ENCODE results near the gene WDR6.

WDR6 gene, protein sequence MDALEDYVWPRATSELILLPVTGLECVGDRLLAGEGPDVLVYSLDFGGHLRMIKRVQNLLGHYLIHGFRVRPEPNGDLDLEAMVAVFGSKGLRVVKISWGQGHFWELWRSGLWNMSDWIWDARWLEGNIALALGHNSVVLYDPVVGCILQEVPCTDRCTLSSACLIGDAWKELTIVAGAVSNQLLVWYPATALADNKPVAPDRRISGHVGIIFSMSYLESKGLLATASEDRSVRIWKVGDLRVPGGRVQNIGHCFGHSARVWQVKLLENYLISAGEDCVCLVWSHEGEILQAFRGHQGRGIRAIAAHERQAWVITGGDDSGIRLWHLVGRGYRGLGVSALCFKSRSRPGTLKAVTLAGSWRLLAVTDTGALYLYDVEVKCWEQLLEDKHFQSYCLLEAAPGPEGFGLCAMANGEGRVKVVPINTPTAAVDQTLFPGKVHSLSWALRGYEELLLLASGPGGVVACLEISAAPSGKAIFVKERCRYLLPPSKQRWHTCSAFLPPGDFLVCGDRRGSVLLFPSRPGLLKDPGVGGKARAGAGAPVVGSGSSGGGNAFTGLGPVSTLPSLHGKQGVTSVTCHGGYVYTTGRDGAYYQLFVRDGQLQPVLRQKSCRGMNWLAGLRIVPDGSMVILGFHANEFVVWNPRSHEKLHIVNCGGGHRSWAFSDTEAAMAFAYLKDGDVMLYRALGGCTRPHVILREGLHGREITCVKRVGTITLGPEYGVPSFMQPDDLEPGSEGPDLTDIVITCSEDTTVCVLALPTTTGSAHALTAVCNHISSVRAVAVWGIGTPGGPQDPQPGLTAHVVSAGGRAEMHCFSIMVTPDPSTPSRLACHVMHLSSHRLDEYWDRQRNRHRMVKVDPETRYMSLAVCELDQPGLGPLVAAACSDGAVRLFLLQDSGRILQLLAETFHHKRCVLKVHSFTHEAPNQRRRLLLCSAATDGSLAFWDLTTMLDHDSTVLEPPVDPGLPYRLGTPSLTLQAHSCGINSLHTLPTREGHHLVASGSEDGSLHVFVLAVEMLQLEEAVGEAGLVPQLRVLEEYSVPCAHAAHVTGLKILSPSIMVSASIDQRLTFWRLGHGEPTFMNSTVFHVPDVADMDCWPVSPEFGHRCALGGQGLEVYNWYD

DNA sequence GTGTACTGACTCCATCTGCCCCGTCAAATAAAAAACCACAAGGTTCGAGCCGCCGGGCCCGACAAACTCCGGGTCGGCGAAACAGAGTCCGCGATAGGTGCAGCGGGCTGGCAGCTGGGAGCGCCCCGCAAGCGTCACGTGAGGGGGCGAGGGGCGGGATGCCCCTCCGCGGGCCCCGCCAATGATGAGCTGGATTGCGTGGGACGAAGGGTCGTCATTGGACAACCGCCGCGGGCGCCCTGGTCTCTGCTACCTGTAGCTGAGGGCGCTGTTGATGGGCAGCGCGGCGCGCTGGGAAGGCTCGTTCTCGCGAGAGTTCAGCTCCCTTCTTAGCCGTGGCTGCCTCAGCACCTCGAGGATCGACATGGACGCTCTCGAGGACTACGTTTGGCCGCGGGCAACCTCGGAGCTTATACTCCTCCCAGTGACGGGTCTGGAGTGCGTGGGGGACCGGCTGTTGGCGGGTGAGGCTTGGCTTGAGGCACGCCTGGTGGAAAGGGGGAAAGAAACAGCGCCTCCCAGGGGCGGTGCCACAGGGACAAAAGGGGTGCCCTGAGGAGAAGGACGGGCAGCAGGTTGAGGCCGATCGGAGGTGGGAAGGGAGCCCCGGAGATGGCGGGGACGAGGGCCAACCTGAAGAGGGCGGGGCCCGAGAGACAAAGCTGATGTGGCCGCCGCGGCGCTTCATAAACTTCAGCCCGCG, at the start of gene WDR6:
Gene WDR6 (plus strand): TSS at position 324 of the 703 bp plus-strand sequence. CDS start 41 bp downstream, at position 365.
- TF ChIP-seq GATA2 (IDR thresholded peaks at IDR 0.05; ENCODE audit: low read depth, low read length) (no peak), GATA3 (IDR thresholded peaks at IDR 0.05; ENCODE audit: low read depth, low read length) (no peak)

DNA sequence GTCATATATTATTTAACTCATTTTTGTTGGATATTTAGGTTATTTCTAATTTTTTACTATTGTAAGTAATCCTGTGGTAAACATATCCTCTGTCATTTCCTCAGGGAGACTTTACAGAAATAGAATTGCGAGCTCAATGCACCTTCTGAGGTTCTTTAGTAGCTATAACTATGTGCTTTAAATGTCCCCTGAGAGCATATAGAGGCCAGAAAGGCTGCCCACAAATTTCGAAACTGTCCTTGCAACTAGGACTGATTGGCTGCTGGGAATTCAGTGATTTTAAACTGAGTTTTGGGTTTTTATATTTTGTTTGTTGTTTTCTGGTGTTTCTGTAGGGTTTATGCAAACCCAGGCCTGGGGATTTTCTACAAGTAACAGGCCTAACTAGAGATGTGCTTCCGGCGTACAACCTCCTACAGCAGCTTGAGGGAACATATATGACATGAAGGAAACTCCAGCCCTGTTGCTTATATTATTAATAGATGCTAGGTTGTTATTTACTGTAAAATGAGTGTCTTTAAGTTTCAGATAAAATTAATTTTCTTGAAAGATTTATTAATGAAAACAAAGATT, 46.3 kb upstream of the WDR6 start:
- no peak for TF ChIP-seq GATA3 (IDR thresholded peaks at IDR 0.05; ENCODE audit: low read depth, low read length)
- no peak for TF ChIP-seq GATA2 (IDR thresholded peaks at IDR 0.05; ENCODE audit: low read depth, low read length)

- TF ChIP-seq GATA2 (IDR thresholded peaks at IDR 0.05; ENCODE audit: low read depth, low read length): no peak
- no peak for TF ChIP-seq GATA3 (IDR thresholded peaks at IDR 0.05; ENCODE audit: low read depth, low read length)
Measured at GRCh38 chr3:48962340-48962739, 44.9 kb upstream of the WDR6 start.

DNA sequence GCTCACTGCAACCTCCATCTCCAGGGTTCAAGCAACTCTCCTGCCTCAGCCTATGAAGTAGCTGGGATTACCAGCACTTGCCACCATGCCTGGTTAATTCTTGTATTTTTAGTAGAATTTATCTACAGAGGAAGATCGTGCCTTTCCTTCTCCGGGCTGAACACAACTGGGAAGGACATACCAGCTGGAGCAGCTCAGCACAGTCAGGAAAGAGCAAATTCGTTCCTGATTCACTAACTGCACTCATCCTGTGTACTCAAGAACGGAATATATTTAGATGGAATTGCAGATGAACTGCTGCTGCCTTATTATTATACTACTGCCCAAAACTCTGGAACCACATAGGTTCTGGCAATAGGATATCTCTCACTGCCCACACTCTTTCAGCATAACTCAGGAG, 44.3 kb upstream of the WDR6 start:
- TF ChIP-seq GATA3 (IDR thresholded peaks at IDR 0.05; ENCODE audit: low read depth, low read length) (no peak), GATA2 (IDR thresholded peaks at IDR 0.05; ENCODE audit: low read depth, low read length) (no peak)

DNA sequence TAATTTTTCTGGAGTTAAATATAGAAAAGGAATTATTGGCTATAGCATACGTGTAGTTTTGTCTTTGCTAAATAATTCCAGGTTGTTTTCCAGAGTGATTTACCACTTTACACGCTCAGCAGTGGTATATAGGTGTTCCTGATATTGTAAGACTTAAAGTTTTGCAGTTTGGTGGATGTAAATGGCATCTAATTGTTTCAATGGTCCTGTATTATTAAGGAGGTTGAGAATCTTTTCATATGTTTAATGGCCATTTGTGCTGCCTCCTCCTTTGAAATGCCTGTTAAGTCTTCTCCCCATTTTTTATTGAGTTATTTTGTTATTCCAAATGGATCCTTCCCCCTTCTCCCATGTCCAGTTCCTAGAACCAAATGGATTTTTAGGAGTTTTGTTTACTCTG, 43.6 kb upstream of the WDR6 start:
- TF ChIP-seq GATA2 (IDR thresholded peaks at IDR 0.05; ENCODE audit: low read depth, low read length): no peak
- TF ChIP-seq GATA3 (IDR thresholded peaks at IDR 0.05; ENCODE audit: low read depth, low read length): no peak

DNA sequence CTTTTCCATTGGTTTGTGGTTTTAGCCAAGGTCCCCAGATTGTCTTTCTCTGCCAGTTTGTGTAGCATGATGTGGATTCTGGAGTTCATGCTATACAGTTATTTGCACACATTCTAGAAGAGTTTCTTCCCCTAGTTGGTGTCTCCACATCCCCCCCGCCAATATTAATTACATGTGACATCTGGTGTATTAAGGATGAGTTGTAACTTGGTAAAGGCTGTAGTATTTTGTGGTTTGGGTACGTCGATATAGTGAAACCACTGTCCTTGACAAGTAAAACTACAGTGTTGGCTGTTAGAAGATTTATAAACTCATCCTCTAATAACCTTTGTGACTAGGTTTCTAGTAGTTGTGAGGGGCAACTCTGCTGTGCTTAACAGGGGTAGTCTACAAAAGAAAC, 40.8 kb upstream of the WDR6 start:
- no peak for TF ChIP-seq GATA2 (IDR thresholded peaks at IDR 0.05; ENCODE audit: low read depth, low read length)
- no peak for TF ChIP-seq GATA3 (IDR thresholded peaks at IDR 0.05; ENCODE audit: low read depth, low read length)

- TF ChIP-seq GATA3 (IDR thresholded peaks at IDR 0.05; ENCODE audit: low read depth, low read length) (no peak), GATA2 (IDR thresholded peaks at IDR 0.05; ENCODE audit: low read depth, low read length) (no peak)
Measured at GRCh38 chr3:48966876-48967361, 40.3 kb upstream of the WDR6 start.

- no peak for TF ChIP-seq GATA3 (IDR thresholded peaks at IDR 0.05; ENCODE audit: low read depth, low read length)
- TF ChIP-seq GATA2 (IDR thresholded peaks at IDR 0.05; ENCODE audit: low read depth, low read length): no peak
Measured at GRCh38 chr3:48970586-48970985, 36.6 kb upstream of the WDR6 start.

GRCh38 chr3:48974076-48974864, 32.9 kb upstream of the WDR6 start:
- TF ChIP-seq GATA2 (IDR thresholded peaks at IDR 0.05; ENCODE audit: low read depth, low read length) (no peak), GATA3 (IDR thresholded peaks at IDR 0.05; ENCODE audit: low read depth, low read length) (no peak)

GRCh38 chr3:48979451-48979850, 27.7 kb upstream of the WDR6 start:
- no peak for TF ChIP-seq GATA3 (IDR thresholded peaks at IDR 0.05; ENCODE audit: low read depth, low read length)
- TF ChIP-seq GATA2 (IDR thresholded peaks at IDR 0.05; ENCODE audit: low read depth, low read length): no peak

GRCh38 chr3:48980295-48980694, 26.9 kb upstream of the WDR6 start:
- TF ChIP-seq GATA2 (IDR thresholded peaks at IDR 0.05; ENCODE audit: low read depth, low read length): no peak
- no peak for TF ChIP-seq GATA3 (IDR thresholded peaks at IDR 0.05; ENCODE audit: low read depth, low read length)

DNA sequence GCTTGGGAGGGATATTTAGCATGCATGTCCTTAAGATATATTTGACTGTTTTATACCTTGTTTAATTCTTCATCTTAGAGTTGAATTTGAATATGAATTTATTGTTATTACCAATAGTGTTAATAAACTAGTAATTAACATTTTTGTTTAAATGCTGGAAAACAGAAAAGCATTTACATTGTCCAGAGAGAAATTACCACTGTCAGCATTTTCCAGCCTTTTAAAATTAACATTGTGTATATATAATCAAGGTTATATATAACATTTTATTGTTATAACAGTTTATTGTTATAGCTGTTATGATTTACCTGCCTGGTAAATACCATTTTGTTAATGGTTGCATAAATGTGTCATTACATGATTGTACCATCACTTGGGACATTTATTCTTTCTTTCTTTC, 25.2 kb upstream of the WDR6 start:
- TF ChIP-seq GATA2 (IDR thresholded peaks at IDR 0.05; ENCODE audit: low read depth, low read length) (no peak), GATA3 (IDR thresholded peaks at IDR 0.05; ENCODE audit: low read depth, low read length) (no peak)
